GM19035 (cell line): ENCODE measurements around the gene UBXN6.

Experiments
- ATAC-seq: cut with Tn5 transposase; IDR thresholded peaks from one replicate; pipeline ENCODE4 v1.9.1; 2021; ENCODE audit not compliant: unreplicated experiment

UBXN6 gene

GRCh38 chr19:4413588-4413987 lies 44.0 kb downstream of the UBXN6 start:
- no peak for ATAC-seq

- ATAC-seq: no peak
These were observed 48.3 kb downstream of the UBXN6 start for GRCh38 chr19:4409123-4409933.

GRCh38 chr19:4406626-4407025 lies 51.0 kb downstream of the UBXN6 start:
- ATAC-seq: no peak

GRCh38 chr19:4405977-4406376 lies 51.6 kb downstream of the UBXN6 start:
- ATAC-seq: no peak

- ATAC-seq: no peak
These were observed 54.4 kb downstream of the UBXN6 start for GRCh38 chr19:4403005-4403761.

- peak; percentile 80 for ATAC-seq
These were observed 55.2 kb downstream of the UBXN6 start, which contains the start of gene CHAF1A for GRCh38 chr19:4402171-4403004. Gene CHAF1A, plus strand, starts transcription at chr19:4402640. Its CDS starts 123 bp downstream, at chr19:4402763.

- no peak for ATAC-seq
These were observed 55.8 kb downstream of the UBXN6 start for GRCh38 chr19:4401769-4402170.

- ATAC-seq: peak; percentile 66
These were observed 57.3 kb downstream of the UBXN6 start, which contains the start of gene SH3GL1 for GRCh38 chr19:4400135-4400936. Gene SH3GL1, minus strand, starts transcription at chr19:4400547. Its CDS starts 179 bp downstream, at chr19:4400368.

- ATAC-seq: no peak
These were observed 57.8 kb downstream of the UBXN6 start for GRCh38 chr19:4399812-4400134.

- no peak for ATAC-seq
These were observed 60.4 kb downstream of the UBXN6 start for GRCh38 chr19:4396949-4397783.
